NCI-H510A treated with DMSO at 0.1 percent for 48 hours (cell line): Measurements from ENCODE around the gene NUTF2.
"Not testable (repeated sequence)": the region's sequence is repeated elsewhere in the genome, so short reads cannot be mapped to it uniquely, and the experiment has no call there.

Experiments used
- DNase-seq: peaks from one replicate; lab custom pipeline; 2025; lab: John Stamatoyannopoulos, UW

NUTF2 gene

DNA sequence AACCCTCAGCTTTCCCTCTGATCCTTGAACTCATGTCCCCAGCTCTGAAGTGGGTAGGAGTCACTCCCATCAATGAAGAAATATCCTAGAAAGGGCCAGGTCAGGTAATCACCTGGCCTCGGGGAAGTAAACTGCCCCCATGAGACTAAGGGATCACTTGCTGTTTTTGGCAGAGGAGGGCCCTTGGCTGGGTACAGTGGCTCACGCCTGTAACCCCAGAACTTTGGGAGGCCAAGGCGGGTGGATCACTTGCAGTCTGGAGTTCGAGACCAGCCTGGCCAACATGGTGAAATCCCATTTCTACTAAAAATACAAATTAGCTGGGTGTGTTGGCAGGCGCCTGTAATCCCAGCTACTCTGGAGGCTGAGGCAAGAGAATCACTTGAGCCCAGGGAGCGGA is 17.3 kb downstream of the NUTF2 start:
- DNase-seq: not testable (repeated sequence)

DNA sequence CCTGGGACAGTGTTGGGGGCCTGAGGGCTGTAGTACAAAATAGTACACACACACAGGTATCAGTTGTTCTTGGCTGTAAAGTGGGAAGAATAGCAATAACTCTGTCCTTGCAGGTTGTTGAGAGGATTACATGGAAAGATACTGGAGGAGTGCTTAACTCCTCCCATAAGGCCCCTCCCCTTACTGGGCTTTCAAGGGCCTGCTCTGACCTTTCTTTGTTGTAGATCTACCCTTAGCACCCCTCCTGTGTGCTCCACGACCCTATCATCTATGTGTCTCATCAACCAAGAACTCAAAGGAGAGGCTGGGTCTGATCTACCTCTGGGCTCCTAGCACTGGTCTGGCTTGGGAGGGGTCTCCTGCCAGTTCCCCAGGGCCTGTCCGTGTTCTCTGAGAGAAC is 17.9 kb downstream of the NUTF2 start:
- DNase-seq: no peak

DNA sequence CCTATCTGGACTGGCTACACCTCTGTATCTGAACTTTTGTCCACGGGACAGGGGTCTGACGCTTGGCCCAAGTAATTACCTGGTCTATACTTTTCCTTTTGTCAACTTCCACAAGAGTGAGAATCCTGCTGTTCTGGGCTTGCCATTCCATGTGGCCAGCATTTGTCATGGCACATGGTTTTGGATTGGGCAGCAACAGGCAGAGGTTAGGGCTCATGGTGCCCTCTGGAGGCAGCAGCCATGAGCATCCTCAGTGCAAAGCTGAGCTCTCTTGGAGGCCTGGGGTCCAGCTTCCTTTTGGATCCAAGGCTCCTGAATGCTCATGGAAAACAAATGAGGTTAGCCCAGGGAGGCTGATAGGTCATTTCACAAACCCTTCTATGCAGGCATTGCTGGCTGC is 18.6 kb downstream of the NUTF2 start:
- no peak for DNase-seq

DNA sequence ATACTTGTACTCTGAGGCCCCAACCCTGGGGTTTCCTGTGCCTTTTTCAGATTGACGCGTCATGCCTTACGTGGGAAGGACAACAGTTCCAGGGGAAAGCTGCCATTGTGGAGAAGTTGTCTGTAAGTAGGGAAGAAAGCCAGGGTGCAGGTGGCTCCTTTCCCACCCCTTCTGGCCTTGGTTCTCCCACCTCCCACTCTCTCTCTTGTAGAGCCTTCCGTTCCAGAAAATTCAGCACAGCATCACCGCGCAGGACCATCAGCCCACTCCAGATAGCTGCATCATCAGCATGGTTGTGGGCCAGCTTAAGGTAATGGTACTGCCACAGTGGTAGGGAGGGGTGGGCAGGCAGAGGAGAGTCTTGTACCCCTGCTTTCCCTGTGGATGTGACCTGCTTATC is 21.6 kb downstream of the NUTF2 start:
- no peak for DNase-seq

DNA sequence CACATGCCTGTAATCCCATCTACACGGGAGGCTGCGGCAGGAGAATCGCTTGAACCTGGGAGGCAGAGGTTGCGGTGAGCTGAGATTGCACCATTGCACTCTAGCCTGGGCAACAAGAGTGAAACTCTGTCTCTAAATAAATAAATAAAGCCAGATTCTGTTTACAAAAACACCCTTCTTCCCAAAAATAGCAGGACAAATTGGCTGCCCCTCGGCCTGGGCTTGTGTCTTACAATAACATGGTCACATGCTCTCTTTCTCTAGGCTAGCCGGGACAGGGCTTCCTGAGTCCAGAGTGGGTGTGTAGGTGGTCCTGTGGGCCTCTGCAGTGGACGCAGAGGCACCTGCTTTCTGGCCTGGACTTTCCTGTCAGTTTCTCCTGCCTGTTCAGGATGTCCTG is 22.9 kb downstream of the NUTF2 start:
- no peak for DNase-seq

DNA sequence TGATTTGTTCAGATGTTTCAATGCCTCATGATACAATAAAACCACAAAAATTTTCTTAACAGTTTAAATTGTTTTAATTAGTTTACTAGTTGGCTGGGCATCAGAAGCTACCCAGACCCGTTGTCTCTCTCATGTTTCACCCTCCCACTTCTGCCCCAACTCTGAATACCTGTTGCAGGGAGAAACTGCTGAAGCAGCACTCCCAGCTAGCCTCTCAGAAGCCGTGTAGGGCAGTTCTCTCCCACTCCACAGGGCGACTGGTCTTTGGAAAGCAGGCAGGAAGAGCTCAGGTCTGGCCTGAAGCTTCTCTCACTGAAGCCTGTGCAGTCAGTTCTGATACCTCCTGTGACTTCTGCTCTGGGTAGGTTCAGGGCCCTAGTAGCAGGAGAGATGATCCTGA is 24.5 kb downstream of the NUTF2 start:
- DNase-seq: no peak

DNA sequence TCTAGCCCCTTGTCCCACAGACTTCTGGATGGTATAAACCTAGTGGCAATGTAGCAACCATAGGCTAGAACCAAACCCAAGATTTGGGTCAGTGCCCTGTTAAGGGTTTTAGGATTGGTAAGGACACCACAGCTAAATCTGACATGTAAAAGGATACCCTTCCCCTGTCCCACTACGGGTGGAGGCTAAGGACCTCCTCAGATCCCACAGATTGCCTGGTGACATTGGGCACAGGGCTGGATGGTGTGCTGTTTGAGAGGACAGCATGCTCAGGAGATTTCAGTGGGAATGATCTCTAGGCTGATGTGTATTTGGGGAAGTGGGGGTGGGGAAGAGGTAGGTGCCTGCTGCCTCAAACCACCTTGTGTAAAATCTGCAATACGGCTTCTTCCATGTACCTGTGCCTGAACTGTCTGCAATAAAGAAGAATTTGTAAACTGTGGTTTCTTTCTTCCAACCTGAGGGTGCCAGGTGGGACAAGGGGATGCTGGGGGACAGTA is 25.4 kb downstream of the NUTF2 start:
- no peak for DNase-seq

DNA sequence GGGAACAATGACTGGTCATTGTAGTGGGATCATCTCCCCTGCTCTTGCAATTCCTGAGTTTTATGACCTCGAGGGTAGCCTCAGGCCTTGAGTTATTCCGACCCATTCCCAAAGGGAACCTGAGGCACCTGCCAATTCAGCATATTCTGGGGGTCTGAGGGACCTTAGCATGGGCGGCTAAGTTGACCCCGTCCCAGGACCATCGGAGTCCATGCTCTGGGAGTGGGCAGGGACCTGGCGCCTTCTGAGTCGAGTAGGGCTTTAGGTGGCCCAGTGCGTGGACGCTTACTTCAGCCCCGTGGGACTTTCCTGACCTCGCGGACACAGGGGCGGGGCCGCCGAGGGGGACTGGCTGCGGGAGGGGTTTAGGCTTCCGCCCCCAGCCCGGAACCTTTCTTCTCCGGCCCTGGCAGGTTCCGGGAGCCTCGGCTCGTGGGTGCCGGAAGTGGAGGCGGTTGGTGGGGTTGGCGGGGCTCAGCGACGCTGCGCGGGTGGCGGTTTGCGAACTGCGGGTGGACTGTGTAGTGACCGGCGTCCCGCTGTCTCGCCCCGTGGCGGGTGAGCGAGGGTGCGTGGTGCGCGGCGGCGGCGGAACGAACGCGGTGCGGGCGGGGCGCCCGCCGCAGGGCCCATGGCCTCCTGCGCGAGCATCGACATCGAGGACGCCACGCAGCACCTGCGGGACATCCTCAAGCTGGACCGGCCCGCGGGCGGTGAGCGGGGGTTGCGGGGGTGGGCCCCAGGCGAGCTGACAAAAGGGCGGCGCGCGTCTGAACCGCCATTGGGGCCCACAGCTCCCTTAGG is 26.1 kb downstream of the NUTF2 start, which contains the start of gene EDC4:
TSS of gene EDC4 (plus strand) at position 422 of the 804 bp plus-strand sequence. CDS start at position 632, 210 bp downstream.
- peak; percentile 13 for DNase-seq

DNA sequence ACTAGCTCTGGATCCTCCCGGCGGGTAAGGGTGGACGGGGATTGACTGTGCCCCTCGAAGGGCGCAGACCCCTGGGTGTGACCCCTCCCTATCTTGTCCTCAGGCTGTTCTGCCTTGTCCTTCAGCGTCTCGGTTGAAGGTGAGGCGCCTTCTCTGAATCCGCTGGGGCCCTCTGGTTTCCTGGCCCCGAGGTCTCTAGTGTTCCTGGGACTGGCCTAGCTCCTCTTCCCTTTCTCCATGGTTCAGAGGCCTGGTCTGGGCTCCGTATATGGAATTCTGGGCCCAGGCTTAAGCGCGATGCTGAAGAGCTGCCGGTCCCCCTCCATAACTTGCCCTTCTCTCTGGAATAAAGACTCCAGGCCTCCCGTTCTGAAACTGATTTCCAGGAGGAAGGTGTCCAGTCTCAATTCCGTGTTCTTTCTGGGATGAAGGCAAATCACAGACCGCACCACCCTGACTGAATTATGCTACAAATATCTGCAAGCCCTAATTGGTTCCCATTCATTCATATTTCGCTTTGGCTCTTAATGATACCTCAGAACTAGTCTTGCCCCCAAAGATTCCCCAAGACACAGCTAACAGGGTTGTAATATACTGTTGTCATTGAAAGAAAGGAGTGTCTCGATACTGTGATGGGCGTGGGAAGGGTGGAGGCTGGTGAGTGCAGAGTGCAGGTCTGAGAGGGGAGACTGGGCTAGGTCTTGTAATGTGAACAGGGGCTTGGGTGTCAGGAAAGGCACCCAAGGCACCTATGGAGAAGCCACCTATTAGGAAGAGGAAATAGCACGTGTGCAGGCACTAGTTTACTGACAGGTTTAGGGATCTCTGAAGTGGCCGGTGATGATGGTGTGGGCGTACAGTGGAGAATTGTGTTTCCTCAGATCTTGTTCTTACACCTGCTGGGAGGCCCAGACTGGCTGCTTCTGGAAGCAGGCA is 27.0 kb downstream of the NUTF2 start:
- DNase-seq: no peak

DNA sequence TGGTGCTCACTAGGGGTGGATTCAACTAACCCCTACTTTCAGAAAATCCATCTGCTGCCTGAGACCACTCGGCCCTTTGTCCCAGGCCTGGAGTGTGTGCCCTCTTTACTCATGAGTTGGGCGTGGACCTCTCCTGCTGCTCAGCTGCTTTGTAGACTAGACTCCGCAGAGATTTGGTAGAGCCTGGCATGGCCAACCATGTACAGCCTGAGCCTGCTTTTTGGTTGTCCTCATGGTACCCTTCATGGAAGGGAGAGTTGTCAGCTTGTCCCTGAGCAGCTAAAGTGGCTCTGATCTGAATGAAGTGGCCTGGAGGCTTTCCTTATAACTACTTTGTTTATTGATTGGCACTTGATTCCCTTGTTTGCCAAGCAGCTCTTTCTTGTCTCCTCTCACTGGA is 27.6 kb downstream of the NUTF2 start:
- DNase-seq: no peak

DNA sequence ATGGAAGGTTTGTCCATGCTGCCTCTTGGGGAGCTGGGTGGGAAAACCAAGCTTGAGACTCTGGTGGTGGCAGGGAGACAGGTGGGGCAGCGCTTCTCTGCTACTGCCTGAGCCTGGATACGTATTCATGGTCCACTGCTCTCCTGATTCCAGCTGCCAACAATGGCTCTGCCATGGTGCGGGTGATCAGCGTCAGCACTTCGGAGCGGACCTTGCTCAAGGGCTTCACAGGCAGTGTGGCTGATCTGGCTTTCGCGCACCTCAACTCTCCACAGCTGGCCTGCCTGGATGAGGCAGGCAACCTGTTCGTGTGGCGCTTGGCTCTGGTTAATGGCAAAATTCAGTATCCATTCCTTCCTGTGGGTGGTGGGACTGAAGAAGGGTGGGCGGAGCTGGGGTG is 30.3 kb downstream of the NUTF2 start:
- no peak for DNase-seq

DNA sequence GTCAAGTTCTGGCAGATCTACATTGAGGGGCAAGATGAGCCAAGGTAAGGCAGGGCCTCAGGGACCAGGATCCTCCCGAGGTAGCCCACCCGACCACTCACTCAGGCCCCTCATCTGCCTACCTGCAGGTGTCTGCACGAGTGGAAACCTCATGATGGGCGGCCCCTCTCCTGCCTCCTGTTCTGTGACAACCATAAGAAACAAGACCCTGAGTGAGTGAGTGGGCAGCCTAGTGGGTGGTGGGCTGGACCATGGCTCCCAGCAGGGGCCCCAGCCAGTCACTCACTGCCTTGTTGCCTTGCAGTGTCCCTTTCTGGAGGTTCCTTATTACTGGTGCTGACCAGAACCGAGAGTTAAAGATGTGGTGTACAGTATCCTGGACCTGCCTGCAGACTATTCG is 31.5 kb downstream of the NUTF2 start:
- DNase-seq: no peak

DNA sequence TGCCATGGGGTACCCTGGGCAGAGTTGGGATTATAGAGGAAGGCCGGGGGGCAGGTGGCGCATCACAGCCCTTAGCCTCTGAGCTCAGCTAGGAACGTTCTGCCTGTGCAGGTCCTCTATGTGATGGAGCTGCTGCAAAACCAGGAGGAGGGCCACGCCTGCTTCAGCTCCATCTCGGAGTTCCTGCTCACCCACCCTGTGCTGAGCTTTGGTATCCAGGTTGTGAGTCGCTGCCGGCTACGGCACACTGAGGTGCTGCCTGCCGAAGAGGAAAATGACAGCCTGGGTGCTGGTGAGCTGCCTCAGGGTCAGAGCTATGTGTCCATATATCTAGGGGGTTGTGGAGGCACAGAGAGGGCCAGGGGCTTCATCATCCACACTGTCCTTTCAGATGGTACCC is 32.1 kb downstream of the NUTF2 start:
- no peak for DNase-seq

DNA sequence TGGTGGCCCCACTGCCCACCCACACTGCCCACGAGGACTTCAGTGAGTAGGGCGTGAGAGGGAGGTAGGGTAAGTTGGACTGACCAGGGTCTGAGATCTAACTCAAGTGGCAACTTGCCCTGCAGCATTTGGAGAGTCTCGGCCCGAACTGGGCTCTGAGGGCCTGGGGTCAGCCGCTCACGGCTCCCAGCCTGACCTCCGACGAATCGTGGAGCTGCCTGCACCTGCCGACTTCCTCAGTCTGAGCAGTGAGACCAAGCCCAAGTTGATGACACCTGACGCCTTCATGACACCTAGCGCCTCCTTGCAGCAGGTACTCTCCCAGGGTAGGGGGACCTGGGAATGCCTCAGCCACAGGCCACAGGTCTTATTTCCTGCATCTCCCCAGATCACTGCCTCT is 32.7 kb downstream of the NUTF2 start:
- DNase-seq: no peak

DNA sequence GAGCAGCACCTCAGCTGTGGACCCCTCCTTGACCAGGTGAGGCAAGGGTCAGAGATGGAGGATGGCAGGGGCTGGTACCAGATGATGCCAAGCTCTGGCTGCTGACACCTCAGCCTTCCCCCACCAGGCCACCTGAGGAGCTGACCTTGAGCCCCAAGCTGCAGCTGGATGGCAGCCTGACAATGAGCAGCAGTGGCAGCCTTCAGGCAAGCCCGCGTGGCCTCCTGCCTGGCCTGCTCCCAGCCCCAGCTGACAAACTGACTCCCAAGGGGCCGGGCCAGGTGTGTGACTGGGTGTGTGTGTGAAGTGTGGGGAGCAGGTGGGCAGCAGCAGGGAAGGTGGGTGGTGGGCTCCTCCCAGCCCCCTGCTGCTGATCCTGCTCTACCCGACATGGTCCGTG is 33.2 kb downstream of the NUTF2 start:
- no peak for DNase-seq

DNA sequence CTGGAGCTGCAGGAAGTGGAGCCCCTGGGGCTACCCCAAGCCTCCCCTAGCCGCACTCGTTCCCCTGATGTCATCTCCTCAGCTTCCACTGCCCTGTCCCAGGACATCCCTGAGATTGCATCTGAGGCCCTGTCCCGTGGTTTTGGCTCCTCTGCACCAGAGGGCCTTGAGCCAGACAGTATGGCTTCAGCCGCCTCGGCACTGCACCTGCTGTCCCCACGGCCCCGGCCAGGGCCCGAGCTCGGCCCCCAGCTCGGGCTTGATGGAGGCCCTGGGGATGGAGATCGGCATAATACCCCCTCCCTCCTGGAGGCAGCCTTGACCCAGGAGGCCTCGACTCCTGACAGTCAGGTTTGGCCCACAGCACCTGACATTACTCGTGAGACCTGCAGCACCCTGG is 33.9 kb downstream of the NUTF2 start:
- DNase-seq: no peak

DNA sequence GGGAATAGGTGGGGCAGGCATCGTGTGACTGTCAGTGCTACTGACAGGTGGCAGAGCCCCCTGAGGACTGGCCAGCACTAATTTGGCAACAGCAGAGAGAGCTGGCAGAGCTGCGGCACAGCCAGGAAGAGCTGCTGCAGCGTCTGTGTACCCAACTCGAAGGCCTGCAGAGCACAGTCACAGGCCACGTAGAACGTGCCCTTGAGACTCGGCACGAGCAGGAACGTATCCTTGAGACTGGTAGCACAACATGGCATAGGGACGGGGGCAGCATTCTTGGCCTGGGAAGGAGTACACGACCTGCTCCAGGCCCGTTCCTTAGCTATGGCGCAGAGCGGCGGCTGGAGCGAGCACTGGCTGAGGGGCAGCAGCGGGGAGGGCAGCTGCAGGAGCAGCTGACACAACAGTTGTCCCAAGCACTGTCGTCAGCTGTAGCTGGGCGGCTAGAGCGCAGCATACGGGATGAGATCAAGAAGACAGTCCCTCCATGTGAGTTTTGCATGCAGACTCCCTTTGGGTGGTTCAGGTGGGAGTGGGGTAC is 35.0 kb downstream of the NUTF2 start:
- DNase-seq: no peak

DNA sequence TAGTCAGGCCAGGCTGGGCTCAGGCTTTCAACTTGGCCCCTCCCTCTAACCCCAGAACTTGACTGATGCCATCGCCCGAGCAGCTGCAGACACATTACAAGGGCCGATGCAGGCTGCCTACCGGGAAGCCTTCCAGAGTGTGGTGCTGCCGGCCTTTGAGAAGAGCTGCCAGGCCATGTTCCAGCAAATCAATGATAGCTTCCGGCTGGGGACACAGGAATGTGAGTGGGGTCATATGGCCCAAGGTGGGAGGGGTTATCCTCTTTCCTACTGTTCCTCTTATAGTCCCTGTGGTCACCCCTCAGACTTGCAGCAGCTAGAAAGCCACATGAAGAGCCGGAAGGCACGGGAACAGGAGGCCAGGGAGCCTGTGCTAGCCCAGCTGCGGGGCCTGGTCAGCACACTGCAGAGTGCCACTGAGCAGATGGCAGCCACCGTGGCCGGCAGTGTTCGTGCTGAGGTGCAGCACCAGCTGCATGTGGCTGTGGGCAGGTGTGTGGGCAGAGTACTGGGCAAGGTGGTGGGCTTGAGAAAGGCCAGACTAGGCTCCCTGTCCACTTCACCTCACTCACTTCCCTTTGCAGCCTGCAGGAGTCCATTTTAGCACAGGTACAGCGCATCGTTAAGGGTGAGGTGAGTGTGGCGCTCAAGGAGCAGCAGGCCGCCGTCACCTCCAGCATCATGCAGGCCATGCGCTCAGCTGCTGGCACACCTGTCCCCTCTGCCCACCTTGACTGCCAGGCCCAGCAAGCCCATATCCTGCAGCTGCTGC is 35.8 kb downstream of the NUTF2 start:
- no peak for DNase-seq

DNA sequence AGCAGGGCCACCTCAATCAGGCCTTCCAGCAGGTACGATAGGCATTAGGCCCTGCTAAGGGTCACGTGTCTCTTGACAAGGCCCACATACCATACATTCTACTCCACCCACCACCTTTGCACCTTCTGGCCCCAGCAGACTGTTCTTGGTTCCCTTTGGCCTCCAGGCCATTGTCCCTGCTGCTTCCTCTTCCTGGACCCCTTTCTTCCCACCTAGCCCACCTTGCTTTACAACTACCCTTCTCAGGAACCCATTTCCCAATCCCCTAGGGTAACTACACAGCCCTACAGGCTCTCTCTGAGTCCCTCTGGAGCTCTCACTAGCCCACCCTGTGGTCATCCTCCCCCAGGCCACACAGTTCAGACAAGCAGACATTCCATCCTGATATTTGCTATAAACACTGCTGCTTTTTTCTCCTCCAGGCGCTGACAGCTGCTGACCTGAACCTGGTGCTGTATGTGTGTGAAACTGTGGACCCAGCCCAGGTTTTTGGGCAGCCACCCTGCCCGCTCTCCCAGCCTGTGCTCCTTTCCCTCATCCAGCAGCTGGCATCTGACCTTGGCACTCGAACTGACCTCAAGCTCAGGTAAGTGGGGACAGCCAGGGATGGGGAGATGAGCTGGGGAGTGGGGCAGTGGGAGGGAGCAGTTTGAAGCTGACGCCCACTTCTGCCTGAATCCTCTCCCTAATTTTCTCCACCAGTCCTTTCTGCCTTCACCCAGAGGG is 36.6 kb downstream of the NUTF2 start:
- no peak for DNase-seq

DNA sequence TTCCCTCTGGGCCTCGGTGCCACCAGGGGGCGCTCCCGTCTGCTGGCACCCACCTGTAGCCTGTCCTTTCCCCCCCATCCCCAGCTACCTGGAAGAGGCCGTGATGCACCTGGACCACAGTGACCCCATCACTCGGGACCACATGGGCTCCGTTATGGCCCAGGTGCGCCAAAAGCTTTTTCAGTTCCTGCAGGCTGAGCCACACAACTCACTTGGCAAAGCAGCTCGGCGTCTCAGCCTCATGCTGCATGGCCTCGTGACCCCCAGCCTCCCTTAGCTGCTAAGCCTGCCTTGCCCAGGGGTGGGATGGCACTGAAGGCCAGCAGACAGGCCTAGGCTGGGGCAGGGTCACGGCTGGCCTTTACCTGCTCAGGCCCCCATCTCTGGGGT is 37.1 kb downstream of the NUTF2 start:
- DNase-seq: peak; percentile 26

DNA sequence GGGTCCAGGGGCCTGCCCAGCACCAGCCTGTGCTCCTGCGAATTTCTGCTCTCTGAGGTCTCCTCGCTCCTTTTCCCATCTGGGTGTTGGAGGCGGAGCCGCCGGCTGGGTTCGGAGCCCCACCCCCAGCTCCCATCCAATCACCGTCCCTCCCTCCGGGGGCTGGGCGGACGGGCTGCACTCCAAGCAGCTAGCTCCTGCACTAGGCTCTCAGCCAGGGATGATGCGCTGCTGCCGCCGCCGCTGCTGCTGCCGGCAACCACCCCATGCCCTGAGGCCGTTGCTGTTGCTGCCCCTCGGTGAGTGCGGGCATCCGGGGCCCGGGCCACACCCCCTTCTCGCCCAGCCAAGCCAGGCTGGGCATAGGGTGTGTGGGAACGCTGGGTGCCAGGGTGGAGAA is 38.0 kb downstream of the NUTF2 start, which contains the start of gene NRN1L:
TSS of gene NRN1L (plus strand) at position 202 of the 400 bp plus-strand sequence. CDS start at position 221, 19 bp downstream.
- DNase-seq: peak; percentile 70
